Suppressor macrophage (primary cell): ENCODE data around the gene DLX6.

ENCODE experiments used
- DNase-seq, 4 experiments: peaks; one replicate each; pipeline ENCODE4 v3.0.0-alpha.2; 2020 to 2022

The DLX6 gene

DNA sequence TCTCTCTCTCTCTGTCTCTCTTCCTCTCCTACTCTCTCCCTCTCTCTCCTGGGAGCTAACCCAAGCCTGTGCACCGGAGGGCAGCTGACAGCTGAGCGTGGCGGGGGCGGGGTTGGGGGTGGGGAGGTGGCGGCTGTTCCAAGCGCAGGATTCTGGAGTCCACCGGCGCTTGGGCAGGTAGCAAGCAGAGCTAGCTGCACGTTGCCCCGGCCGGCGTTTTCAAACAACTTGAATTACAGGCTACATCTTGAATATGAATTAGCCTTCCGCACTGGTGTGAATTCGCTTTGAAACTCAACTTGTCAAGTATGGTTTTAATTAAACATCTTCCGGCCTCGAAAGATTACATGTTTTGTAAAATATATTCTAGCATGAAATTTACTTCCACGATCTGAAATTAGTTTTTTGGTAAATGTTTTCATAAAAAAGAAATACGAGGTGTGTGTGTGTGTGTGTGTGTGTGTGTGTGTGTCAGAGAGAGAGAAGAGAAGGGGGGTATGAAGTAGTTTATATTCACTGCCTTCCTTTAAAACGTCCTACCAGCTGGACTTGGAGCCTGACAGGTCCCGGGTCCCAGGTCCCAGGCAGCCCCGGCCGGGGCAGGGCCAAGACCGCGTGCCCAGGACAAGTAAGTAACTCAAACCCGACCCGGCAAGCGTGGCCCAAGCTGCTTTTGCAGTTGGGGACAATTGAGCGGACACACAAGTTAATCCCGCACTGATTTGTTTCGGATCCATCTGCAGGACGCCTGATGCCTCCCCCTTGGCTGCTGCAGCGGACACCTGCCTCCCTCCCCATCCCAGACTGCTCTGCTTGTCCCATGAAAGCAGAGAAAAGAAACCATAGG, 9.0 kb upstream of the DLX6 start:
- DNase-seq, result no peak

DNA sequence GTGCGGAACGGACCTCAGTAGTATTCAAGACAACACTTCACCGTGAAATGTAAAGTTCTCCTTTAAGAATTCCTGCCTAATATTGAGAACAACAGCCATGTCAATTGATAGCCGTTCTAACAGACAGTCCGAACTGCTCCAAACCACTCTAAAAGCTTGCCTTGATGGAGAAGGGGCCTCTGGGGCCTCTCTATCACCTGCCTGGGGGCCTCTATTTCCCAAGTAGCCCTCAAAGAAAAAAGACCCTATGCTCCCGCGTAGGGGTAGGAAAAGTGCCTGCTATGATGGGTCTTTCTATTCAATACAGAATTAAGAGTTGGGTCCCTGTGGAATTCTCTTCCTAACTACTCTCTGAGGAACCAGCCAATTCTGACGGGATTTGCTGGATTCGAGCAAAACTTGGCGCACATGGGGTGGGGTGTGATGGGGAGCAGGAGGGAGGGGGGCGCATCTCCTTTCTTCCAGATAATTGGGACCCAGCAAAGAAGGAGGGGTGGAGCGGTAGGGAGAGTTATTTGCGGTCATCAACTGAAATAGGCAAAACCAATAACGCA, 8.3 kb upstream of the DLX6 start:
- no peak for DNase-seq

- no peak for DNase-seq
These were observed 7.8 kb upstream of the DLX6 start for GRCh38 chr7:96997512-96998032.

DNA sequence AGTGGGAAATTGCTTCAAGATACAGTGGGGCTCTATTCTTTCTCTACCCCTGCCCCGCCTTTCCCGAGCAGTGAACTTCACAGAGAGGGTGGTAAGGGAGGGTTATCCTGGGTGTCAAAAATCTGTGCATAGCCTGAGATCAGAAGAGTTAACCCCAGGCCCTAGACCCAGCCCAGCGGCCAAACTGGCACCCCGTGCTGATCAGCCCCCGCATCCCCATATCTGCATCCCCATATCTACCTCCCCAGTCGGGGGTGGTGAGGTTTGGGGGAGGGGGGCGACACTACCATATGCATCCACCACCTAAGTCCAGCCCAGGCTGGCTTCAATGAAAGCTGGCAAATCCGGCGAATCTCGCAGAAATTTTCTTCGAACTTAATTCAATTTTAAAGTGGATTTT, 7.0 kb upstream of the DLX6 start:
- no peak for DNase-seq

DNA sequence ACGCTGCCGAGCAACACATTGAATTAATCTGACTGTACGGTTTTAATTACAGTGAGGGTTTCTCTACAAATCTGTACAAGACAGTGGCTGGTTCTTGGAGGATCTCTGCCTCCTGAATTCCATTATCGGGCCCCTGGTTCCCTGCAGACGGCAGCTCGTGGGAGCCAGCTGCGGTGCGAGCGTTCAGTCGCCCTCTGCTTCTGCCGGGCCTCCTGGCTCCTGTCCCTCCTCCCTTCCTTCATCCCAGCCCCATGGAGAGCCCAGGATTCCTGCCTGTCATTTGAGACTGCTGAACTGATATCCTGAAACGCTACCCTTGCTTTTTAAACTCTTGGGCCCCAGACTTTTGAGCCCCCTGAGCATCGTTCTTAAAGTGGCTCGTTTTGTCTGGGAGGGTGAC, 6.6 kb upstream of the DLX6 start:
- DNase-seq, result no peak

GRCh38 chr7:97001221-97001620, 4.1 kb upstream of the DLX6 start:
- no peak for DNase-seq

GRCh38 chr7:97001656-97002554, 3.4 kb upstream of the DLX6 start:
- DNase-seq, result no peak

GRCh38 chr7:97002555-97003261, 2.6 kb upstream of the DLX6 start:
- no peak for DNase-seq

DNA sequence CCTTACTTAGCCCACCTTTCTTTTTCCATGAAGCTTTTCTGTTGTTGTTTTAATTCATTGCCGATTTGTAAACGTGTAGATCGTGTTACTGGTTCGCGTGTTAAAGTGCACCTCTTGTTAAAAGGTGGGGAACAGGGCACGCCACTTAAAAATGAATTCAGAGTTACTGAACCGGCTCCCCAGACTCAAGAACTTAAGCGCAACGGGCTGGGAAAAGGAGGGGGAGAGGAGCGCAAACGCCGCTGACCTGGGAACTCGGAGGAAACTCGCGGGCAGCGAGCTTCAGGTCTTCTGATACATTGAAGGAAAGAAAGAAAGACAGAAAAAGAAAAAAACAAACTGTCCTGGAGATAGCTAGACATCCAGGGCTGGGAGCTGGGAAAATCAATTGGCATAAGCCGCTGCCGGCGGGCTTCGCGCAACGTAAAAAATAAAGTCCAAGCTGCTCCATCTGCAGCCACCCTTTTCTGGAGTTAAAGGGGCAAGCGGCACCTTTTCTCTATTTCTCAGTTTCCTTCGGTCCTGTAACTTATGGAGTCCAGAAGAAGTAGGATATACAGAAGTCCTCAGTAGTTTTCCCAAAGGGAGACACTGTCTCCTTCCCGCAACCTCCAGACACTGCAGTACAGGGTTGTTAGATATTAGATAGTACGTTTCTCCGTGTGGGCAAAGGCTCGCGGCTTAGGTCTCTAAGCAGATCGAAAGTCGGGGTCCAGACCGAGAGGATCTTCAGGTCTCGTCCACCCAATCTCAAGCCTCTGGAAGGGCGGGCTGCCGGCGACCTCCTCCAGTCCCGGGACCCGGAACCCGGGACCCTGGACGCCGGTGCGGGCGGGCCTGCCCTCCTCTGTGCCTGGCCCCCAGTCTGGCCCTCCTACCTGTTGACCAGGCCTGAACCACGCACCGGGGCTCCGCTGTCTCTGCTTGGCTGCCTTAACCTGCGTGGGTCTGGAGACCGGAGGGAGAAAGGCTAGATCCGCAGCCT, 1.8 kb upstream of the DLX6 start:
- DNase-seq, result no peak

DNA sequence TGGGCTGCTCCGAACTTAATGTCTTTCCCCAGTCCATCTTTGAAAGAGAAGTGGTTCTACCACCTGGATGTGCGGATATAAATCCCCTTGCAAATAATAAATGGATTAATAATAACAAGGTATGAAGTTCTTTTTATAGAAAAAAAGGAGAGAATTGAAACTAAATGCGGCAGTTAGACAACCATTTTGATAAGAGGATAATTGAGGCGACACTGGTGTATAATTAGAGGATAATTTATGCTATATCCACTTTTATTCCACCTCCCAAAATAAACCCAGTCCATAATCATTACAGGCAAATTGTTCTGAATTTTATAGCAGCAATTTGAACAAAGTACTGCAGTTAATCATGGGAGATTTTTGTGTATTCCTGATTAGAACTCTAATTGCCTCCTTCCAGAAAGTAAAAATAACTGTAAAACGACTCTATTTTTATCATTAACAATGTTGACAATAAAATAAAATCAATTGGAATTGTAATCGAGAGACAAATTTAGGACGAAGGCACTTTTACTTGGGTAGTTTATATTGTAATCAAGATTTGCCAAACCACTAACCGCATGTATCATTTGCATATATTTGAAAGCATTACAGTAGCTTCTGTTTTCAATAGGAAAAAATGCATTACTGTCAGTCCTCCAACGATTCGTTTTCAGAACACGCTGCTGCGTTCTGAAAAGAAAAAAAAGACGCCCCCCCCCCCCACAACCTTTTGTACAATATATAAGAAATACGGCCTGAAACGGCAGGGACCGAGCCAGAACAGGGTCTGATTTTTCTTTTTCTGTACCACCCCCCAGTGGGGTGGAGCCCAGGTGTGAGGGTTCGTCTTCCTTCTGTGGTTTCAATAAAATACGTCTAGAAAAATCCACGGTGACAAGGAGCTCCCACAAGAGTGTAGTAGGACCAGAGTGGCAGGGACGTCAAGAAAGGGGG, 838 bp upstream of the DLX6 start:
- DNase-seq, result no peak

DNA sequence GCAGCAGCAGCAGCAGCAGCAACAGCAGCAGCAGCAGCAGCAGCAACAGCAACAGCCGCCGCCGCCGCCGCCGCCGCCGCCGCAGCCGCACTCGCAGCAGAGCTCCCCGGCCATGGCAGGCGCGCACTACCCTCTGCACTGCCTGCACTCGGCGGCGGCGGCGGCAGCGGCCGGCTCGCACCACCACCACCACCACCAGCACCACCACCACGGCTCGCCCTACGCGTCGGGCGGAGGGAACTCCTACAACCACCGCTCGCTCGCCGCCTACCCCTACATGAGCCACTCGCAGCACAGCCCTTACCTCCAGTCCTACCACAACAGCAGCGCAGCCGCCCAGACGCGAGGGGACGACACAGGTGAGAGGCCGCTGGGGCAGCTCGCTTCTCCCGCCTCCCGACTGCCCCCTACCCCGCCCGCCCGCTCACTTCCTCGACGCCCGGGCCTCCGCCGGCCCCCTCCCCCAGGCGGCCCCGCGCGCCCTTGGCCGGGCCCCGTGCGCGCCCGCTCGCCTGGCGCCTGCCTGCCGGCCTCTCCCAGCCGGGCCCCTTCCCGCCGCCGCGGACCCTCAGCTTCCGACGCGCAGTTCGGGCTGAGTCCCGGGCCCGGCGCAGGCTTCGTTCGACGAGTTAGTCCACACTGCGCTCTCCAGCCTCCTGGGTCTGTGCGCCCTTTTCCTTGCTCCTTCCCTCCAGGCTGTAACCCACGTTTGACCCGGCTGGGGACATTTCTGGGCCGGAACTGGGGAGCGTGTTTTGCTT, 882 bp downstream of the DLX6 start:
- peak in 2 of 4 experiments; percentile 32 to 44 for DNase-seq

GRCh38 chr7:97006816-97007582, 1.6 kb downstream of the DLX6 start:
- DNase-seq, result no peak

GRCh38 chr7:97007583-97007861, 2.2 kb downstream of the DLX6 start:
- DNase-seq, result no peak

DNA sequence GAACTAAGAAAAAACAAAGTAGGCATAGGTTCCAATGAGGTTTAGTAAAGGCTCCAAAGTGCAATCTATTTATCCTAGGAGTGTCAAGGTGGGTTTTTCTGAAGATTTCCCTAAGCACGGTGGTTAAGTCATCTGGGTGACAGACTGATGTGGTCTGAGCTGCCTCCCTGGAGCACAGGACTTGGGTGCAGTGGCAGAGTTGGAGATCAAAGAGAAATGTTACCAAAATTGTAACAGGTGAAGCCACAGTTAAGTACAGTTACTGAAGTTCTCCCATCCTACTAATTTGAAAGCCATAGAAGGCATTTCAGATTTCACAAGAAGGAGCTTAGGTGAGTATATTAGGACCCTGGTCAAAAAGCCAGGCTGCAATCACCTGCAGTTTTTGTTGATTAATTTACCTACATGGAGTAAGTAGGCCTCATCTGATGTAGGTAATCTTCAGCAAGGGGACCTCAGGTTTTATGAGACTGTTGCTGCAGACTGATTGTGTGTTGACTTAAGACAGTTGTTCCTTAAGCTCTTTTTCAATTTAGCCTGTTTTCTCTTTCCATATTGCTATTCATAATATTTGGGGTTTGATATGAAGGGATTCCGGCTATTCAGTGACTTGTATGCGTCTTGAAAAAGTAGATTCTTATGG, 3.0 kb downstream of the DLX6 start:
- DNase-seq, result no peak

DNA sequence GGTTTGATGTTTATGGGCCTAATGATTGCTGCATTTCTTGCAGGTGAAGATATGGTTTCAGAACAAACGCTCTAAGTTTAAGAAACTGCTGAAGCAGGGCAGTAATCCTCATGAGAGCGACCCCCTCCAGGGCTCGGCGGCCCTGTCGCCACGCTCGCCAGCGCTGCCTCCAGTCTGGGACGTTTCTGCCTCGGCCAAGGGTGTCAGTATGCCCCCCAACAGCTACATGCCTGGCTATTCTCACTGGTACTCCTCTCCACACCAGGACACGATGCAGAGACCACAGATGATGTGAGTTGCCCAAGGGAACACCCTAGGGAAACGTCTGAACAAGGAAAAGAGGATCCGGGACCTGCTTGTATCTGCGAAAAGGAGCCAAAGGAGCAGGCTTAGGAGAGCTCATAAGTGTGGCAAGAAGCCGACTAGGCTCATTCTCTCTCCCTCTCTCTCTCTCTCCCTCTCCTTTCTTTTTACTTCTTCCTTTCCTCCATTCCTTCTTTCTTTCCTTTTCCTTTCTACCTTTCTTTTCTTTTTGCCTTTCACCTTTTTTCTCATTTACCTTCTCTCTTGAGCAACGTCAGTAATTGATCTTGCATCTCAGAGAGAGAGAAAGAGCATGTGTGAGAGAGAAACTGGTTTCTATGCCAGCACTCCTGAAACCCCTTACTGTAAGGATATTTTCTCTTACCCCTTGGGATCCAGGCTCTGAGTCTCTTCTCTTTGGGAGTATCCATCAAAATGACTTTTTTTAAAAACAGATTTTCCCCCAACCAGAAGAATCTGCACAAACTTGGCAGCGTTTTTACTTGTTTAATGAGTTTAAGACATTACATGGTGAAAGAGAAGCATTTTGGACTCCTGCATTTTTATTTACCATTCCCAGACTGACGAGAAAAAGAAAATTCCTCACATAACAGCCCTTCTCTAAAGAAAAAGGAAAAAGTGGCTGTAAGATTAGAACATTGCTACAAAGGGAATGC, 4.7 kb downstream of the DLX6 start:
- DNase-seq, result no peak

GRCh38 chr7:97011104-97011503, 5.8 kb downstream of the DLX6 start:
- no peak for DNase-seq
